GM08714 (cell line): ENCODE results near the gene PCDHB7.
"Not testable (repeated sequence)": the region's sequence is repeated elsewhere in the genome, so short reads cannot be mapped to it uniquely, and the experiment has no call there.

Experiments used
- H3K4me3 ChIP-seq: fragments of 200-500 bp; sonication (Bioruptor generic); 2 replicates; pipeline ENCODE4 v1.5.1; 2014; ENCODE audit warnings: mild to moderate bottlenecking, low read length, inconsistent platforms
- ZNF274 ChIP-seq: IDR thresholded peaks from 2 replicates; pipeline ENCODE4 v1.6.1; 2012; ENCODE audit warnings: mild to moderate bottlenecking, low read depth, low read length

PCDHB7 gene

DNA sequence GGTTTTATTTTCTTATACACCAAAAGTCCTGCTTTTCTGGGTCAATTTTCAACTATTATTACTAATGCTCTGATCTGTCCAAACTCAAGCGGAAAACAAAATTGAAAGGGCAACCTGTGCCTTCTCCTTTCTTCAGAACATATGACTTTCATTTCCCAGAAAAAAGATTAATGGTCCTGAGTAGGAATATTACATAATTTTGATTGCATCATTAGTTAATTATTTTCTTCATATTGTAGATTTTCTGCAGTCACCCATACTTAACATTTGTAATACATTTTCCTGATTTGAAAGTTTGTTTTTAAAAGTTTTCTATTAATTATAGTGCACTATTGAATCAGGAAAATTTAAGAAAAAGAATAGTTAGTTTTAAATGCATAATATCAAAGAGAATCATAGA is 3.5 kb downstream of the PCDHB7 start:
- no peak overlapping the region for H3K4me3 ChIP-seq
- TF ChIP-seq ZNF274: no peak

DNA sequence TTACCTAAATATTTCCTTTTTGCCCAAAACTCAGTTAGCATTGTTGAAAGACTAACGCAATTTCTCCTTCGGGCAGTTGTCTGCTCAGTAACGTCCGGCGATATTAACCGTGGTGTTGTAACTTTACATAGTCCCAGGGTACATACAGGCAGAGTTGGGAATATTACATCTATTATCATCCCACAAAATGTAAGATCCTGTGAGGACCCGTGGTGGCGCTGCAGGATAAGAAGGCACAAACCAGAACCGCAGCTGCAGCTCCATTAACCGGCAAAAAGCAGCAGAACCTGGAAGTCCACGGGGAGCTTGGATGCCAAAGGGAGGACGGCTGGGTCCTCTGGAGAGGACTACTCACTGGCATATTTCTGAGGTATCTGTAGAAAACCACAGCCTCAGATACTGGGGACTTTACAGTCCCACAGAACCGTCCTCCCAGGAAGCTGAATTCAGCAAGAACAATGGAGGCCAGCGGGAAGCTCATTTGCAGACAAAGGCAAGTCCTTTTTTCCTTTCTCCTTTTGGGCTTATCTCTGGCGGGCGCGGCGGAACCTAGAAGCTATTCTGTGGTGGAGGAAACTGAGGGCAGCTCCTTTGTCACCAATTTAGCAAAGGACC is 5.2 kb downstream of the PCDHB7 start, which contains the start of gene PCDHB8:
Gene PCDHB8, plus strand, starts transcription at position 214 of the 615 bp plus-strand sequence. Its CDS starts 245 bp downstream, at position 459.
- H3K4me3 ChIP-seq: not testable (repeated sequence)

DNA sequence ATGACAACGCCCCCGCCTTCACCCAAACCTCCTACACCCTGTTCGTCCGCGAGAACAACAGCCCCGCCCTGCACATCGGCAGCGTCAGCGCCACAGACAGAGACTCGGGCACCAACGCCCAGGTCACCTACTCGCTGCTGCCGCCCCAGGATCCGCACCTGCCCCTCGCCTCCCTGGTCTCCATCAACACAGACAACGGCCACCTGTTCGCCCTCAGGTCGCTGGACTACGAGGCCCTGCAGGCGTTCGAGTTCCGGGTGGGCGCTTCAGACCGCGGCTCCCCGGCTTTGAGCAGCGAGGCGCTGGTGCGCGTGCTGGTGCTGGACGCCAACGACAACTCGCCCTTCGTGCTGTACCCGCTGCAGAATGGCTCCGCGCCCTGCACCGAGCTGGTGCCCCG is 6.9 kb downstream of the PCDHB7 start:
- not testable (repeated sequence) for H3K4me3 ChIP-seq

DNA sequence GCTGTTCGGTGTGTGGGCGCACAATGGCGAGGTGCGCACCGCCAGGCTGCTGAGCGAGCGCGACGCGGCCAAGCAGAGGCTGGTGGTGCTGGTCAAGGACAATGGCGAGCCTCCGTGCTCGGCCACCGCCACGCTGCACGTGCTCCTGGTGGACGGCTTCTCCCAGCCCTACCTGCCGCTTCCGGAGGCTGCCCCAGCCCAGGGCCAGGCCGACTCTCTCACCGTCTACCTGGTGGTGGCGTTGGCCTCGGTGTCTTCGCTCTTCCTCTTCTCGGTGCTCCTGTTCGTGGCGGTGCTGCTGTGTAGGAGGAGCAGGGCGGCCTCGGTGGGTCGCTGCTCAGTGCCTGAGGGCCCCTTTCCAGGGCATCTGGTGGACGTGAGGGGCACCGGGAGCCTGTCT is 7.4 kb downstream of the PCDHB7 start:
- not testable (repeated sequence) for H3K4me3 ChIP-seq

DNA sequence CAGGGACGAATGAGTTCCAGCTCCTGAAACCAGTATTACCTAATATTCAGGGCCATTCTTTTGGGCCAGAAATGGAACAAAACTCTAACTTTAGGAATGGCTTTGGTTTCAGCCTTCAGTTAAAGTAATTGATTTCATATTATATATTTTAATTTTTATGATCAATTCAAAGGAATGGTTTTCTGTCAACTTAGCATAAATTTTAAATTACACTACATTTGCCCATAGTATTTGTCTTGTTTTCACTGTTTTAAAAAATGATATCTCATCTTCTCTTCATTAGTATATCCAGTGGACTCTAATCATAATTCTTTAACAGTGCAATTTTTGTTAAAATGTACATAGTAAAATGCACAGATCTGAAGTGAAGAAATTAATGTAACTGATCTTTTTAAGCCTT is 7.9 kb downstream of the PCDHB7 start:
- TF ChIP-seq ZNF274: no peak

DNA sequence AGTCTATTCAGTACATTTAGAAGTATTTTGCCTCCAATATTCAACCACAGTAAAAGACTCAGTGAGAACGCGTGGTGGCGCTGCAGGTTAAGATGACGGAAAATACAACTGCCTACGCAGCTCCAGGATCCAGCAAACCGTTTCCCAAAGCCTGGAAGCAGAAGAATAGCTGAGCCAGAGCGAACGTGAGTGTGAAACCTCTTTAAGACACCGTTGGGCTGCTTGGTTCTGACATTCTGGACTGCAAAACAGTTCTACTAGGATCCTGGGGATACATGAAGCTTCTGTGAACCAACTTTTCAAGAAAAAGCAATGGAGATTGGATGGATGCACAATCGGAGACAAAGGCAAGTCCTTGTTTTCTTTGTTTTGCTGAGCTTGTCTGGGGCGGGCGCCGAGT is 9.8 kb downstream of the PCDHB7 start, which contains the start of gene PCDHB16:
Gene PCDHB16, plus strand, starts transcription at position 140 of the 400 bp plus-strand sequence. Its CDS starts 173 bp downstream, at position 313.
- H3K4me3 ChIP-seq: no peak within 1 kb of the TSS
- no peak for TF ChIP-seq ZNF274

More for the DNA sequence above, 7.9 kb downstream of the PCDHB7 start:
- H3K4me3 ChIP-seq: no peak overlapping the region

DNA sequence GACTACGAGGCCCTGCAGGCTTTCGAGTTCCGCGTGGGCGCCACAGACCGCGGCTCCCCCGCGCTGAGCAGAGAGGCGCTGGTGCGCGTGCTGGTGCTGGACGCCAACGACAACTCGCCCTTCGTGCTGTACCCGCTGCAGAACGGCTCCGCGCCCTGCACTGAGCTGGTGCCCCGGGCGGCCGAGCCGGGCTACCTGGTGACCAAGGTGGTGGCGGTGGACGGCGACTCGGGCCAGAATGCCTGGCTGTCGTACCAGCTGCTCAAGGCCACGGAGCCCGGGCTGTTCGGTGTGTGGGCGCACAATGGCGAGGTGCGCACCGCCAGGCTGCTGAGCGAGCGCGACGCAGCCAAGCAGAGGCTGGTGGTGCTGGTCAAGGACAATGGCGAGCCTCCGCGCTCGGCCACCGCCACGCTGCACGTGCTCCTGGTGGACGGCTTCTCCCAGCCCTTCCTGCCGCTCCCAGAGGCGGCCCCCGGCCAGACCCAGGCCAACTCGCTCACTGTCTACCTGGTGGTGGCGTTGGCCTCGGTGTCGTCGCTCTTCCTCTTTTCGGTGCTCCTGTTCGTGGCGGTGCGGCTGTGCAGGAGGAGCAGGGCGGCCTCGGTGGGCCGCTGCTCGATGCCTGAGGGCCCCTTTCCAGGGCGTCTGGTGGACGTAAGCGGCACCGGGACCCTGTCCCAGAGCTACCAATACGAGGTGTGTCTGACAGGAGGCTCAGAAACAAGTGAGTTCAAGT is 11.8 kb downstream of the PCDHB7 start:
- H3K4me3 ChIP-seq: not testable (repeated sequence)

DNA sequence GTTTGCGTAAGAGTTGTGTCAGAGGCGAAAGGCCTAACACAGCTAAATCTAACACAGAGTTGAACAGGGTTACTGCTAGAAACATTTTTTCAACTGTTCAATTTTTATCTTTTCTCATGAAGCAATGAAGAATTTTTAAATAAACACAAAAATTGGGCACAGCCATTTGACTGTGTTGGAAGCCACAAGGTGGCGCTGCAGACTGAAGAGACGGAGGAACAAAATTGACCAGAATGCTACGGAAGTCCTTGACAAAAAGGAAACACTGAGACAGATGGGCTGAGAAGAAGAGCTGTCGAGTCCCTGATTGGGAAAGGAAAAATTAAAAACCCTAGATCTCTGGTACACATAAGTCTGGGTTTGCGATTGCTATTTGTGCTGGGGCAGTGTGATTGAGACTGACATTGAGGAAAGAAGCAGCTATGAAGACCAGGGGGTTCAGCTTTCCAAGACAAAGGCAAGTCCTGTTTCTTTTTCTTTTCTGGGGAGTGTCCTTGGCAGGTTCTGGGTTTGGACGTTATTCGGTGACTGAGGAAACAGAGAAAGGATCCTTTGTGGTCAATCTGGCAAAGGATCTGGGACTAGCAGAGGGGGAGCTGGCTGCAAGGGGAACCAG is 14.6 kb downstream of the PCDHB7 start, which contains the start of gene PCDHB9:
Gene PCDHB9, plus strand, starts transcription at position 265 of the 616 bp plus-strand sequence. Its CDS starts 158 bp downstream, at position 423.
- no peak within 1 kb of the TSS for H3K4me3 ChIP-seq
- TF ChIP-seq ZNF274: no peak

DNA sequence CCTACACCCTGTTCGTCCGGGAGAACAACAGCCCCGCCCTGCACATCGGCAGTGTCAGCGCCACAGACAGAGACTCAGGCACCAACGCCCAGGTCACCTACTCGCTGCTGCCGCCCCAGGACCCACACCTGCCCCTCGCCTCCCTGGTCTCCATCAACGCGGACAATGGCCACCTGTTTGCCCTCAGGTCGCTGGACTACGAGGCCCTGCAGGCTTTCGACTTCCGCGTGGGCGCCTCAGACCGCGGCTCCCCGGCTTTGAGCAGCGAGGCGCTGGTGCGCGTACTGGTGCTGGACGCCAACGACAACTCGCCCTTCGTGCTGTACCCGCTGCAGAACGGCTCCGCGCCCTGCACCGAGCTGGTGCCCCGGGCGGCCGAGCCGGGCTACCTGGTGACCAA is 16.2 kb downstream of the PCDHB7 start:
- not testable (repeated sequence) for H3K4me3 ChIP-seq

DNA sequence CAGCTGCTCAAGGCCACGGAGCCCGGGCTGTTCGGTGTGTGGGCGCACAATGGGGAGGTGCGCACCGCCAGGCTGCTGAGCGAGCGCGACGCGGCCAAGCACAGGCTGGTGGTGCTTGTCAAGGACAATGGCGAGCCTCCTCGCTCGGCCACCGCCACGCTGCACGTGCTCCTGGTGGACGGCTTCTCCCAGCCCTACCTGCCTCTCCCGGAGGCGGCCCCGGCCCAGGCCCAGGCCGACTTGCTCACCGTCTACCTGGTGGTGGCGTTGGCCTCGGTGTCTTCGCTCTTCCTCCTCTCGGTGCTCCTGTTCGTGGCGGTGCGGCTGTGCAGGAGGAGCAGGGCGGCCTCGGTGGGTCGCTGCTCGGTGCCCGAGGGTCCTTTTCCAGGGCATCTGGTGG is 16.7 kb downstream of the PCDHB7 start:
- not testable (repeated sequence) for H3K4me3 ChIP-seq

DNA sequence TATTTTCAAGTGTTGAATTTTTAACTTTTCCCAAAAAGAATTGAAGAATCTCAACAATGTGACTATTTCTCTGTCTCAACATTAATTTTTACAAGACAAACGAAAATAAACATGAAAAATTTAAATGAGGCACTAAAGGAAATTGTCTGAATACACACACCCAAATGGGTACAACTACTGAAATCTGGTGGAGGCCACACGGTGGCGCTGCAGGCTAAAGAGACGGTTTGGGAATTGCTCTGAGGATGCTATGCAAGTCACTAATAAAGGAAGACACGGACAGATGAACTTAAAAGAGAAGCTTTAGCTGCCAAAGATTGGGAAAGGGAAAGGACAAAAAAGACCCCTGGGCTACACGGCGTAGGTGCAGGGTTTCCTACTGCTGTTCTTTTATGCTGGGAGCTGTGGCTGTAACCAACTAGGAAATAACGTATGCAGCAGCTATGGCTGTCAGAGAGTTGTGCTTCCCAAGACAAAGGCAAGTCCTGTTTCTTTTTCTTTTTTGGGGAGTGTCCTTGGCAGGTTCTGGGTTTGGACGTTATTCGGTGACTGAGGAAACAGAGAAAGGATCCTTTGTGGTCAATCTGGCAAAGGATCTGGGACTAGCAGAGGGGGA is 19.8 kb downstream of the PCDHB7 start, which contains the start of gene PCDHB10:
Gene PCDHB10, plus strand, starts transcription at position 244 of the 616 bp plus-strand sequence. Its CDS starts 200 bp downstream, at position 444.
- no peak within 1 kb of the TSS for H3K4me3 ChIP-seq
- no peak for TF ChIP-seq ZNF274

DNA sequence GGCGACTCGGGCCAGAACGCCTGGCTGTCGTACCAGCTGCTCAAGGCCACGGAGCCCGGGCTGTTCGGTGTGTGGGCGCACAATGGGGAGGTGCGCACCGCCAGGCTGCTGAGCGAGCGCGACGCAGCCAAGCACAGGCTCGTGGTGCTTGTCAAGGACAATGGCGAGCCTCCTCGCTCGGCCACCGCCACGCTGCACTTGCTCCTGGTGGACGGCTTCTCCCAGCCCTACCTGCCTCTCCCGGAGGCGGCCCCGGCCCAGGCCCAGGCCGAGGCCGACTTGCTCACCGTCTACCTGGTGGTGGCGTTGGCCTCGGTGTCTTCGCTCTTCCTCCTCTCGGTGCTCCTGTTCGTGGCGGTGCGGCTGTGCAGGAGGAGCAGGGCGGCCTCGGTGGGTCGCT is 21.9 kb downstream of the PCDHB7 start:
- H3K4me3 ChIP-seq: not testable (repeated sequence)

DNA sequence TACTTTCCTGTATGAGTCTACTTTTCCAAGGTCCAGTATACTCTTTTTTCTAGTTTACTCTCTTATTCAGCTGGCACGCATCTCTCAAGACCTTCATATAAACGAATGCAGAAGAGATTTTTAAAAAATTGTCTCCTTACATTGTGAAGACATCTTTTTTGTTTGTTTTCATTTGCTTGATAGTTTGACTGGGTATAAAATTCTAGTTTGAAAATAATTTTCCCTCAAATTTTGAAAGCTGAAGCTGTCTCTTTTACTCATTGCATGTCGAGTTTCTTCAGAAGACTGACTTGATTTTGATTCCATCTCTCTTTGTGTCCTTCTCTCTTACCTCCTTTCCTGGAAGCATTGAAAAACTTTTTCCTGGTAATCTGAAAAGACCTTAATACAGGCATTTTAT is 23.9 kb downstream of the PCDHB7 start:
- H3K4me3 ChIP-seq: no peak overlapping the region
- no peak for TF ChIP-seq ZNF274

DNA sequence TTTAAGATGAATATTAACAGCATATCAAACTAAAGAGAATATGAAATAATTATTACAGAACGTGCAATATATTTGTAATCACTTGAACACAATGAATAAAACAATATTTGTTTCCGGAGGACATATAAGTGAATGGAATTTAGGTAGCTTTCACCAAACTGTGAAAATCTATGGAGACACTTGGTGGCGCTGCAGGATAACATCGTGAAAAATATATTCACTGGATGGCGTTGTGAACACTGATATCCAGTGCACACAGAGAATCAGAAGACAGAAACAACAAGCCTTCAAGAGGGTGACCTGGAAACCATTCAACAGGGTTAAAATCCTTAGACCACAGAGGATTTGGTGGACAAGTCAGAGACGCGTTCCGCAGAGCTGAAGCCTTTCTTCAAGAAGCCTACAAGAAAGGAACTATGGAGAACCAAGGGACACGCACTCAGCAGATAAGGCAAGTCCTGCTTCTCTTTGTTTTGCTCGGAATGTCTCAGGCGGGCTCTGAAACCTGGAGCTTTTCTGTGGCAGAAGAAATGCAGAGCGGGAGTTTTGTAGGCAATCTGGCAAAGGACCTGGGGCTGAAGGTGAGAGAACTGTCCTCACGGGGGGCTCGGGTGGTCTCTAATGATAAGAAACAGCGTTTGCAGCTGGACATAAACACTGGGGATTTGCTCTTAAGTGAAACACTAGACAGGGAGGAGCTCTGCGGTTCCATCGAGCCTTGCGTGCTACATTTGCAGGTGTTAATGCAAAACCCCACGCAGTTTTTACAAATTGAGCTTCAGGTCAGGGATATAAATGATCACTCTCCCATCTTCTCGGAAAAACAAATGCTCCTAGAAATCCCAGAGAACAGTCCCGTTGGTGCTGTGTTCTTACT is 27.2 kb downstream of the PCDHB7 start, which contains the start of gene PCDHB11:
Gene PCDHB11, plus strand, starts transcription at position 269 of the 877 bp plus-strand sequence. Its CDS starts 148 bp downstream, at position 417.
- TF ChIP-seq ZNF274: no peak
- no peak within 1 kb of the TSS for H3K4me3 ChIP-seq

DNA sequence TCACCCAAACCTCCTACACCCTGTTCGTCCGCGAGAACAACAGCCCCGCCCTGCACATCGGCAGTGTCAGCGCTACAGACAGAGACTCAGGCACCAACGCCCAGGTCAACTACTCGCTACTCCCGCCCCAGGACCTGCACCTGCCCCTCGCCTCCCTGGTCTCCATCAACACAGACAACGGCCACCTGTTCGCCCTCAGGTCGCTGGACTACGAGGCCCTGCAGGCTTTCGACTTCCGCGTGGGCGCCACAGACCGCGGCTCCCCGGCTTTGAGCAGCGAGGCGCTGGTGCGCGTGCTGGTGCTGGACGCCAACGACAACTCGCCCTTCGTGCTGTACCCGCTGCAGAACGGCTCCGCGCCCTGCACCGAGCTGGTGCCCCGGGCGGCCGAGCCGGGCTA is 28.7 kb downstream of the PCDHB7 start:
- H3K4me3 ChIP-seq: not testable (repeated sequence)

DNA sequence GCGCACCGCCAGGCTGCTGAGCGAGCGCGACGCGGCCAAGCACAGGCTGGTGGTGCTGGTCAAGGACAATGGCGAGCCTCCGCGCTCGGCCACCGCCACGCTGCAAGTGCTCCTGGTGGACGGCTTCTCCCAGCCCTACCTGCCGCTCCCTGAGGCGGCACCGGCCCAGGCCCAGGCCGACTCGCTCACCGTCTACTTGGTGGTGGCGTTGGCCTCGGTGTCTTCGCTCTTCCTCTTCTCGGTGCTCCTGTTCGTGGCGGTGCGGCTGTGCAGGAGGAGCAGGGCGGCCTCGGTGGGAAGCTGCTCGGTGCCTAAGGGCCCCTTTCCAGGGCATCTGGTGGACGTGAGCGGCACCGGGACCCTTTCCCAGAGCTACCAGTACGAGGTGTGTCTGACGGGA is 29.2 kb downstream of the PCDHB7 start:
- not testable (repeated sequence) for H3K4me3 ChIP-seq
